AG04449 (cell line): ENCODE results near the gene HIPK1.

Experiments
- CTCF ChIA-PET: fragments of 350-600 bp; formaldehyde crosslinking; extraction: SDS; loops from one replicate; lab custom pipeline; 2021; ENCODE audit warnings: antibody characterized with exemption; lab: Yijun Ruan, JAX
- POLR2A ChIA-PET: fragments of 400-600, 350-600 bp; formaldehyde crosslinking; extraction: SDS; loops from one replicate; lab custom pipeline; 2020; ENCODE audit warnings: antibody characterized with exemption, inconsistent platforms; lab: Yijun Ruan, JAX
- DNase-seq: peaks from one replicate; pipeline ENCODE4 v3.0.0-alpha.2; 2010; ENCODE audit warnings: low read depth, low spot score
- H3K4me3 ChIP-seq: 2 replicates; pipeline ENCODE4 v1.5.1; 2011; ENCODE audit warnings: low read depth, mild to moderate bottlenecking, control low read depth, low read length
- TF ChIP-seq, protein P1 (sequence below): IDR thresholded peaks from one replicate; pipeline ENCODE4 v1.5.1; 2011; ENCODE audit warnings: mild to moderate bottlenecking, moderate library complexity, low read length, control low read depth, inconsistent platforms; ENCODE audit not compliant: insufficient read depth; ENCODE audit errors: missing control alignments

Gene HIPK1

DNA sequence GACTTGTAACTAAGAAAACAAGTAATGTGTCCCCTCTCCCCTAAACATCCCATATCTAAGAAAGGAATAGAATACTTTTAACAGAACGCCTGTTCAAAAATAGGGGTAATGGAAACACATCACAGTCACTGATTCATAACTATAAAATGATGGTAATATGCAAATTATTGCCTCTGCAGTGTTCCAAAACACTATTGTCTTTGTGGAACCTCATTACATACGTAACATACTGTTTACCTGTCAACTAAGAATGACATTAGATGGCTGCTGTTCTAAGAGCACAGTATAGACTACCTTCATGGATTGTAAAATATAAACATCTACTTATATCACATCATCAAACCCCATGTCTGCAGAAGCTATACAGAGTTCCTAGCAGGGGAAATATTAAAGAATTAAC, 38.3 kb upstream of the HIPK1 start:
- ChIA-PET CTCF (interaction anchor here (2.2 kb wide), 1 partner anchor 13 kb away, joined by 6 read pairs; the partner anchor contains the start of gene AP4B1), POLR2A (no interaction called here)
- no peak overlapping the region for H3K4me3 ChIP-seq

GRCh38 chr1:113891631-113892220, 37.4 kb upstream of the HIPK1 start:
- ChIA-PET POLR2A (no interaction called here), CTCF (interaction anchor here (1.3 kb wide), 1 partner anchor 57 kb away, joined by 5 read pairs; no protein-coding TSS in a partner anchor)
- TF ChIP-seq, protein P1, sequence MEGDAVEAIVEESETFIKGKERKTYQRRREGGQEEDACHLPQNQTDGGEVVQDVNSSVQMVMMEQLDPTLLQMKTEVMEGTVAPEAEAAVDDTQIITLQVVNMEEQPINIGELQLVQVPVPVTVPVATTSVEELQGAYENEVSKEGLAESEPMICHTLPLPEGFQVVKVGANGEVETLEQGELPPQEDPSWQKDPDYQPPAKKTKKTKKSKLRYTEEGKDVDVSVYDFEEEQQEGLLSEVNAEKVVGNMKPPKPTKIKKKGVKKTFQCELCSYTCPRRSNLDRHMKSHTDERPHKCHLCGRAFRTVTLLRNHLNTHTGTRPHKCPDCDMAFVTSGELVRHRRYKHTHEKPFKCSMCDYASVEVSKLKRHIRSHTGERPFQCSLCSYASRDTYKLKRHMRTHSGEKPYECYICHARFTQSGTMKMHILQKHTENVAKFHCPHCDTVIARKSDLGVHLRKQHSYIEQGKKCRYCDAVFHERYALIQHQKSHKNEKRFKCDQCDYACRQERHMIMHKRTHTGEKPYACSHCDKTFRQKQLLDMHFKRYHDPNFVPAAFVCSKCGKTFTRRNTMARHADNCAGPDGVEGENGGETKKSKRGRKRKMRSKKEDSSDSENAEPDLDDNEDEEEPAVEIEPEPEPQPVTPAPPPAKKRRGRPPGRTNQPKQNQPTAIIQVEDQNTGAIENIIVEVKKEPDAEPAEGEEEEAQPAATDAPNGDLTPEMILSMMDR = no peak
- no peak overlapping the region for H3K4me3 ChIP-seq
- DNase-seq = no peak

More for the DNA sequence above, 38.3 kb upstream of the HIPK1 start:
- TF ChIP-seq, protein P1 = no peak
- no peak for DNase-seq

GRCh38 chr1:113893267-113893666, 35.9 kb upstream of the HIPK1 start:
- DNase-seq = no peak
- TF ChIP-seq, protein P1 = no peak
- H3K4me3 ChIP-seq = no peak overlapping the region
- POLR2A ChIA-PET = no interaction called here
- CTCF ChIA-PET = interaction anchor here (0.9 to 1.7 kb wide), 2 partner anchors 11 to 12 kb away, joined by 3 to 7 read pairs; partner anchors contain the start of gene AP4B1

DNA sequence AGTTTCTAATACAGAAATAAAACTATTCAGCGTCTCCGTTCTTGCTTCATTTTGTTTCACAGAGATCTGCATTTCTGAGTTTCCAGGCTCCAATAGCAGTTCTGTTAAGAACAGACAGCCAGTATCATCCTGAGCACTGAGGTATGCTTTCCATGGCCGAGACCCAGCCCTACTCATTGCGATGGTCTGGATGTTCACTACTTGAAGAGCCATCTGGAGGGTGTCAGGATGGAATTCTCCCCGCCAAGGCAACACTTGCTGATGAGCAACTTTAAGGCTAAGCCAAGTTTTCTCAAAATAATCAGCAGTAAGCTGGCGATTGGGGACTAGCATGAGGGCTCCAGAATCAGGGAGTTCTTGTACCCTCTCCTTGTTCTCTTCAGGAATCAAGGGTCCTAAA, 34.0 kb upstream of the HIPK1 start:
- TF ChIP-seq, protein P1 = no peak
- CTCF ChIA-PET = interaction anchor here (1.2 to 3.6 kb wide), 2 partner anchors 9 to 59 kb away, joined by 5 to 19 read pairs; no protein-coding TSS in a partner anchor
- DNase-seq = no peak
- H3K4me3 ChIP-seq = no peak overlapping the region
- POLR2A ChIA-PET = no interaction called here

- no peak for DNase-seq
- CTCF ChIA-PET = interaction anchor here (1.2 to 3.6 kb wide), 2 partner anchors 8 to 60 kb away, joined by 5 to 19 read pairs; no protein-coding TSS in a partner anchor
- POLR2A ChIA-PET = no interaction called here
- no peak overlapping the region for H3K4me3 ChIP-seq
- TF ChIP-seq, protein P1 = no peak
Measured at GRCh38 chr1:113895961-113896360, 33.2 kb upstream of the HIPK1 start.

DNA sequence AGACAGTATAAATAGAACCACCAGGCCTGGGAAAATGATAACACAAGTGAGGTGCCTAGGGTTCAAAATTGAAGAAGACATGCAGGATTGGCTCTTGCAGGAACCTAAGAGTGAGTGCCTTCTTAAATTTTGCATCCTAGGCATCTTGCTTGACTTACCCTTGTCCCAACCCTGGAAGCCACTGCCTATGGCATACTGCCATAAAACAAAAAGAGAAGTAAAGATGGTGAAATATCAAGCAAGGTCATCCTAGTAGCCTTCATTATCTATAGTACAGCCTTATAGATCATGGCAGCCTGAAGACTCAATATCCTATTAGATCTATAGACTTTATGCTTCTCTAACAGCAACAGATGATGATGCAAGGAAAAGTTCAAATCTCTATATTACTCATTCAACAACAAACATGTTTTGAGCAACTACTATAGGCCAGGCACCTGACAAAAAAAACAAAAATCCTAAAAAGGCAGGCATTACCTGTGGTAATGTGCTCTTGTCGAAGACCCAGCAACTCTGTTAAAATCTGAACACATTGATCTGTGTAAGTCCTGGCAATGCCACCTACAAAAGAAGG, 30.8 kb upstream of the HIPK1 start:
- DNase-seq = no peak
- TF ChIP-seq, protein P1 = no peak
- POLR2A ChIA-PET = no interaction called here
- CTCF ChIA-PET = interaction anchor here (1.6 to 3.6 kb wide), 2 partner anchors 63 to 66 kb away, joined by 4 to 19 read pairs; no protein-coding TSS in a partner anchor
- no peak overlapping the region for H3K4me3 ChIP-seq
